Sigmoid colon (tissue), 7 donors: Measurements from ENCODE around the gene RTRAF. TPM values are rescaled to one million over a fixed set of nuclear protein-coding genes. Genes with fewer than 3 reads are reported as not detected.

ENCODE experiments used
- DNase-seq: peaks from one replicate; pipeline ENCODE4 v3.0.0-alpha.2; 2019
- H3K27ac ChIP-seq, 4 donors: fragments of 200-600 bp; sonication (generic); one replicate each; pipeline ENCODE4 v1.5.1; 2016 to 2019; ENCODE audit warnings: mild to moderate bottlenecking in 1 of 4
- H3K27me3 ChIP-seq, 3 donors: fragments of 200-600 bp; sonication (generic); one replicate each; pipeline ENCODE4 v1.5.1; 2019; ENCODE audit warnings: mild to moderate bottlenecking in 1 of 3
- H3K36me3 ChIP-seq, 4 donors: fragments of 200-600 bp; sonication (generic); one replicate each; pipeline ENCODE4 v1.5.1; 2016 to 2019
- H3K4me1 ChIP-seq, 4 donors: fragments of 200-600 bp; sonication (generic); one replicate each; pipeline ENCODE4 v1.5.1; 2017 to 2019
- H3K4me3 ChIP-seq, 4 donors: fragments of 200-600 bp; sonication (generic); one replicate each; pipeline ENCODE4 v1.5.1; 2017 to 2019; ENCODE audit warnings: mild to moderate bottlenecking in 2 of 4, moderate library complexity in 1 of 4
- H3K9me3 ChIP-seq, 4 donors: fragments of 200-600 bp in 3 of 4; sonication (generic) in 3 of 4; one replicate each; pipeline versions ENCODE4 v1.5.1 to v1.6.1; 2013 to 2019
- EP300 ChIP-seq, 4 donors: sonication (generic); formaldehyde crosslinking; IDR thresholded peaks; one replicate each; pipeline ENCODE4 v1.6.1; 2017; ENCODE audit warnings: antibody characterized with exemption in 4 of 4
- POLR2A ChIP-seq, 2 donors: fragments of 450-650 bp; IDR thresholded peaks; one replicate each; pipeline ENCODE4 v1.6.1; 2016; ENCODE audit warnings: antibody characterized with exemption in 2 of 2, mild to moderate bottlenecking in 2 of 2, moderate library complexity in 2 of 2
- POLR2AphosphoS5 ChIP-seq, 4 donors: sonication (generic); formaldehyde crosslinking; IDR thresholded peaks; one replicate each; pipeline ENCODE4 v1.6.1; 2017; ENCODE audit warnings: antibody characterized with exemption in 4 of 4
- WGBS, 2 donors: extraction: QIAGEN DNeasy Blood & Tissue Kit; methylation state at CpG; one replicate each; pipeline ENCODE4 v1.1.7; 2013; 5-methylcytosine and 5-hydroxymethylcytosine counted together
- intact Hi-C: fragments of 100-400 bp; cut with DNase I; formaldehyde crosslinking; loops from one replicate; pipeline ENCODE4 v1.15.1; 2023
- polyA plus RNA-seq, 3 donors: library from polyadenylated mRNA; stranded (reverse); fragments of 200-250 nt; gene quantifications; one replicate each; pipeline ENCODE4 v1.2.3, GENCODE V29; 2013
- total RNA-seq, 4 donors: library from RNA; depleted of rRNA; stranded (reverse); fragments of >200 nt; gene quantifications; one replicate each; pipeline ENCODE4 v1.1.0, GENCODE V29; 2016
- TF ChIP-seq, protein P1 (sequence below), 4 experiments: fragments of 450-650 bp in 3 of 4; fragments of 200-600 bp in 1 of 4; IDR thresholded peaks; one replicate each; pipeline ENCODE4 v1.5.1; 2016 to 2019; ENCODE audit warnings: antibody characterized with exemption in 4 of 4, mild to moderate bottlenecking in 3 of 4, moderate library complexity in 2 of 4
- donor health status: healthy with polysubstance abuse.
- donor health status: Bipolar disorder and iron deficiency.
- donor health status: healthy.

The RTRAF gene
- total and polyA plus RNA-seq, 7 donors, result 33.5 to 152 (median 76.0) TPM

DNA sequence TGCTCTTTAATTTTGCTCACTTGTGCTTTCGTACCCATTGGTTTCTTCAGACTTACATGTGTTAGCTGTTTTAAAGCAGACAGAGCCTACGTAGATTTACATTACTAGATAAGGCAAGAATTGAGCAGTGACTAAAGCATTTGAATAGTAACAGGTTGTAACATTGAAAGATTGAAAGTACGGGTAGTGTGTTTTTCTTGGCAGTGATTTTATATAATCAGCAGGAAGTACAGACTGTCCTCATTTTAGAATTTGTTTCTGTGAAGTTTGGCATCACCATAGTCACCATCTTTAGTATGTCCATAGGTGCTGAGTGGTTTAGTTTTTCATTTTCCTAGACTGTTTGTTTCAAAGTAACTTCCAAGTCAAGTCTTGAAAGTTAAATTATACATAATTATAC, 14.0 kb downstream of the RTRAF start:
- Histone ChIP-seq H3K9me3 (no peaks in the 10 kb centered on the region), H3K36me3 (peaks cover 8 to 86% (median 21%) of the 10 kb centered on the region in 4 donors), H3K4me1 (peaks cover 0 to 52% (median 23%) of the 10 kb centered on the region in 4 donors), H3K27ac (peak overlapping the region; percentile 15 to 74 (median 72)), H3K27me3 (no peaks in the 10 kb centered on the region), H3K4me3 (no peak overlapping the region)
- no peak for DNase-seq
- WGBS, 2 donors, result 34 to 73% methylated on average over 3 of the region's 3 CpGs
- no peak for TF ChIP-seq POLR2A (IDR thresholded peaks at IDR 0.05)
- TF ChIP-seq EP300 (IDR thresholded peaks at IDR 0.05), result peak; percentile 39 to 92 (median 54)
- TF ChIP-seq POLR2AphosphoS5 (IDR thresholded peaks at IDR 0.05), result peak in 3 of 4 donors; percentile 56 to 64 (median 61)
- intact Hi-C loops, result no loop called here

DNA sequence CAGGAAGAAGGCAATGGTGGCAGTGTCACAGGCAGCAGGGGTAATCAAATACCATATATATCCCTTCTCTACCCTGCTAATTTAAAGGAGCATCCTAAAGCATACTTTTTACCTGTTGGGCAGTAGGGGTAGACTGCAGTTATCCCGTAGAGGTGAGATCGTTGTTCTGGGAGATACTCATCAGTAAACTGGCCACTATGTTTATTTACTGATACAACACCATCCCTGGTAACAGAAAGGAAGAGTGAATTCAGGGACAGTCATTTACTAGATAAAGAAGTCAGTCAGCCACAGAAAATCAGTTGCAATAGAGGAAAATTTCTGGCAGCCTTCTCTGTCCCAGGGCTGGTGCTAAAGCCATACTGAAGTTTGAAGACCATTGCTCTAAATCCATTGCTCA, 16.3 kb downstream of the RTRAF start:
- WGBS, 2 donors, result 76 to 80% methylated on average over 2 of the region's 2 CpGs
- peaks cover 15 to 88% (median 36%) of the 10 kb centered on the region in 4 donors for H3K36me3 ChIP-seq
- DNase-seq, result no peak

DNA sequence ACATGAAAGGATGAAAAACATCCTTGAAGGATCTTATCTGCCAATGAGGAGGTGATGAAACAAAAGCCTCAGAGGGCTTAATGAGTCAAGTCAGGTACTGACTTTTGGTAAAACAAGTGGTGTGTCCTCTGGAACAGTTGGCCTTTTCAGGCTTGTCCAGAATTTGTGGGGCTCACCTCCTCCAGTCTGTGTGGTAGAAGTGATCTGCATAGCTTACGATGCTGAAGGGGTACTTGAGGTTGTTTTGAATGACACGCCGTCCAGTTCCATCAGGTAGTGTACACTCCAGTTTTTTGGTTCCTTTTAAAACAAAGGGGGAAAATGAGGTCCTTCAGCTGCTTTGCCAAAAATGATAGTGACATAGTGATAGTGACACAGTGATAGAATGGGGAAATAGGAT, 17.0 kb downstream of the RTRAF start:
- TF ChIP-seq POLR2A (IDR thresholded peaks at IDR 0.05), result no peak
- TF ChIP-seq, protein P1, sequence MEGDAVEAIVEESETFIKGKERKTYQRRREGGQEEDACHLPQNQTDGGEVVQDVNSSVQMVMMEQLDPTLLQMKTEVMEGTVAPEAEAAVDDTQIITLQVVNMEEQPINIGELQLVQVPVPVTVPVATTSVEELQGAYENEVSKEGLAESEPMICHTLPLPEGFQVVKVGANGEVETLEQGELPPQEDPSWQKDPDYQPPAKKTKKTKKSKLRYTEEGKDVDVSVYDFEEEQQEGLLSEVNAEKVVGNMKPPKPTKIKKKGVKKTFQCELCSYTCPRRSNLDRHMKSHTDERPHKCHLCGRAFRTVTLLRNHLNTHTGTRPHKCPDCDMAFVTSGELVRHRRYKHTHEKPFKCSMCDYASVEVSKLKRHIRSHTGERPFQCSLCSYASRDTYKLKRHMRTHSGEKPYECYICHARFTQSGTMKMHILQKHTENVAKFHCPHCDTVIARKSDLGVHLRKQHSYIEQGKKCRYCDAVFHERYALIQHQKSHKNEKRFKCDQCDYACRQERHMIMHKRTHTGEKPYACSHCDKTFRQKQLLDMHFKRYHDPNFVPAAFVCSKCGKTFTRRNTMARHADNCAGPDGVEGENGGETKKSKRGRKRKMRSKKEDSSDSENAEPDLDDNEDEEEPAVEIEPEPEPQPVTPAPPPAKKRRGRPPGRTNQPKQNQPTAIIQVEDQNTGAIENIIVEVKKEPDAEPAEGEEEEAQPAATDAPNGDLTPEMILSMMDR (IDR thresholded peaks at IDR 0.05), result no peak
- no peak for TF ChIP-seq POLR2AphosphoS5 (IDR thresholded peaks at IDR 0.05)
- no peak for TF ChIP-seq EP300 (IDR thresholded peaks at IDR 0.05)
- Histone ChIP-seq H3K4me1 (peaks cover 0 to 30% (median 20%) of the 10 kb centered on the region in 4 donors), H3K36me3 (peaks cover 17 to 90% (median 40%) of the 10 kb centered on the region in 4 donors), H3K27ac (no peak overlapping the region), H3K4me3 (no peak overlapping the region), H3K9me3 (no peaks in the 10 kb centered on the region), H3K27me3 (no peaks in the 10 kb centered on the region)
- intact Hi-C loops, result loop anchor here (5.0 kb wide), 1 partner anchor 36 kb away; no protein-coding TSS in a partner anchor
- no peak for DNase-seq
- 96 to 98% methylated on average over 3 of the region's 3 CpGs for WGBS, 2 donors

More for the DNA sequence above, 16.3 kb downstream of the RTRAF start:
- H3K27me3 ChIP-seq, result no peaks in the 10 kb centered on the region
- intact Hi-C loops, result loop anchor here (5.0 kb wide), 1 partner anchor 37 kb away; no protein-coding TSS in a partner anchor
- H3K4me1 ChIP-seq, result peaks cover 0 to 36% (median 21%) of the 10 kb centered on the region in 4 donors
- H3K9me3 ChIP-seq, result no peaks in the 10 kb centered on the region
- no peak overlapping the region for H3K27ac ChIP-seq
- H3K4me3 ChIP-seq, result no peak overlapping the region
- no peak for TF ChIP-seq POLR2AphosphoS5 (IDR thresholded peaks at IDR 0.05)
- TF ChIP-seq EP300 (IDR thresholded peaks at IDR 0.05), result no peak
- no peak for TF ChIP-seq POLR2A (IDR thresholded peaks at IDR 0.05)
- TF ChIP-seq, protein P1 (IDR thresholded peaks at IDR 0.05), result no peak

DNA sequence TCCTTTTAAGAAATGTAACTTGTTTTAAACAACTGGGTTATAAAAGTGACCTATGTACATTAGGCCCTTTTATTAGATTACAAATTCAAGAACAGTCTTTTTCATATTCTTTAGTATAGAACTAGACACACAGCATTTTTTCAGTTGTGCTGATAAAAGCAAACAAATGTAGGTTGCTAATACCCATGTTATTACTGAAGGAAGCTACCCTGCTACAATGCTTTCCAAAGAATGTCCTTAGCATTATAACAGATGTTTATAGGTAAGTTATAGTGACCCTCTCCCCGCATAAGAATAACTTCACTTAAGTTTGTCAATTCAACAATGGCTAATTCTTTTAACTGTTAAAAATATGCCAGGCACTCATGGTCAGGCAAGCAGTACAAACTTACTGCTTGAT, 17.9 kb downstream of the RTRAF start:
- no peaks in the 10 kb centered on the region for H3K9me3 ChIP-seq
- peaks cover 20 to 88% (median 46%) of the 10 kb centered on the region in 4 donors for H3K36me3 ChIP-seq
- WGBS, 2 donors, result 94 to 95% methylated on average over 1 of the region's 1 CpG
- TF ChIP-seq EP300 (IDR thresholded peaks at IDR 0.05), result no peak
- TF ChIP-seq, protein P1 (IDR thresholded peaks at IDR 0.05), result no peak
- no peak for TF ChIP-seq POLR2A (IDR thresholded peaks at IDR 0.05)
- no peak for TF ChIP-seq POLR2AphosphoS5 (IDR thresholded peaks at IDR 0.05)
- no peak for DNase-seq
- no peak overlapping the region for H3K27ac ChIP-seq
- intact Hi-C loops, result loop anchor here (5.0 kb wide), 1 partner anchor 35 kb away; no protein-coding TSS in a partner anchor
- no peaks in the 10 kb centered on the region for H3K27me3 ChIP-seq
- H3K4me3 ChIP-seq, result no peak overlapping the region
- H3K4me1 ChIP-seq, result peaks cover 0 to 23% (median 20%) of the 10 kb centered on the region in 4 donors

DNA sequence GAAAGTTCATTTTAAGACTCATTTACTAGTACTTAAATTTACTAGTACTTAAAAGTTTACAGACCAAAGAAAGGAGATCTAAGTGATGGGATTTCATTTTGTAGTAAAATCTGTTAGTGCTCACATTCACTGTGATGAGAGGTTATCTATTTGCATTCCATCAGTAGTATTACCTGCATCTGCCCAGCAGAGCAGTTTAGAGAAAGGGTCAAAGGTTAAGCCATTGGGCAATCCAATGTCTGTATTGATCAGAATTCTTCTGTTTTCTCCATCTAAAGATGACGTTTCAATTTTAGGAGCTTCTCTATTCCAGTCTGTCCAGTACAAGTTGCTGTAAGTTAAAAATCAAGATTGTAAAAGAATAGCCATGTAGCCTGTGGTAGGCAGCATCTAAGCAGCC, 18.3 kb downstream of the RTRAF start:
- WGBS, 2 donors, result 86 to 93% methylated on average over 1 of the region's 1 CpG
- no peak overlapping the region for H3K4me3 ChIP-seq
- H3K27ac ChIP-seq, result no peak overlapping the region
- intact Hi-C loops, result loop anchor here (5.0 kb wide), 1 partner anchor 35 kb away; no protein-coding TSS in a partner anchor
- peaks cover 0 to 23% (median 18%) of the 10 kb centered on the region in 4 donors for H3K4me1 ChIP-seq
- TF ChIP-seq, protein P1 (IDR thresholded peaks at IDR 0.05), result no peak
- TF ChIP-seq POLR2AphosphoS5 (IDR thresholded peaks at IDR 0.05) (no peak), POLR2A (IDR thresholded peaks at IDR 0.05) (no peak), EP300 (IDR thresholded peaks at IDR 0.05) (no peak)
- H3K36me3 ChIP-seq, result peaks cover 20 to 83% (median 46%) of the 10 kb centered on the region in 4 donors
- H3K9me3 ChIP-seq, result no peaks in the 10 kb centered on the region
- no peaks in the 10 kb centered on the region for H3K27me3 ChIP-seq
- DNase-seq, result no peak
